ENCODE data around the gene UBE2I. TPM values are rescaled to one million over a fixed set of nuclear protein-coding genes. Genes with fewer than 3 reads are reported as not detected.

Gene UBE2I
- total RNA-seq, 1 donor, result 108 TPM

DNA sequence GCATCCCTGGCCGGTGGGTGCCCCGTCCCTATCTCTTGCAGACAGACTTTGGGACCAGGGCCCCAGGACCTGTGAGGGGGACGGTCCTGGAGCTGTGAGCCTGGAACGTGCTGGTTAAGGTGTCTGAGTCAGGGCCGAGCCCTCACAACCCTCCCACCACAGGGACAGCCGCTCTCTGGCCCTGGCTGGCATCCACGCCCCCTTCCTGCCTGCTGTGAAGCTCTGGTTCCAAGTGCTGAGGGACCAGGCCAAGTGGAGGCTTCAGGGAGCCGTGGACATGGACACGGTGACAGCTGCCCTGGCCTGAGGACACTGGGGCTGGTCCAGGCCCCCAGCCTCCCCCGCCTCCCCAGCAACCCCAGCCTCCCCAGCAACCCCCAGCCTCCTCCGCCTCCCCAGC, 35.7 kb downstream of the UBE2I start:
- no peak overlapping the region for H3K4me3 ChIP-seq (ENCODE audit: low read length)
- peaks cover 21% of the 10 kb centered on the region for H3K4me1 ChIP-seq (ENCODE audit: insufficient read depth, low read length)
- H3K27me3 ChIP-seq (ENCODE audit: insufficient read depth, low read length), result no peaks in the 10 kb centered on the region

DNA sequence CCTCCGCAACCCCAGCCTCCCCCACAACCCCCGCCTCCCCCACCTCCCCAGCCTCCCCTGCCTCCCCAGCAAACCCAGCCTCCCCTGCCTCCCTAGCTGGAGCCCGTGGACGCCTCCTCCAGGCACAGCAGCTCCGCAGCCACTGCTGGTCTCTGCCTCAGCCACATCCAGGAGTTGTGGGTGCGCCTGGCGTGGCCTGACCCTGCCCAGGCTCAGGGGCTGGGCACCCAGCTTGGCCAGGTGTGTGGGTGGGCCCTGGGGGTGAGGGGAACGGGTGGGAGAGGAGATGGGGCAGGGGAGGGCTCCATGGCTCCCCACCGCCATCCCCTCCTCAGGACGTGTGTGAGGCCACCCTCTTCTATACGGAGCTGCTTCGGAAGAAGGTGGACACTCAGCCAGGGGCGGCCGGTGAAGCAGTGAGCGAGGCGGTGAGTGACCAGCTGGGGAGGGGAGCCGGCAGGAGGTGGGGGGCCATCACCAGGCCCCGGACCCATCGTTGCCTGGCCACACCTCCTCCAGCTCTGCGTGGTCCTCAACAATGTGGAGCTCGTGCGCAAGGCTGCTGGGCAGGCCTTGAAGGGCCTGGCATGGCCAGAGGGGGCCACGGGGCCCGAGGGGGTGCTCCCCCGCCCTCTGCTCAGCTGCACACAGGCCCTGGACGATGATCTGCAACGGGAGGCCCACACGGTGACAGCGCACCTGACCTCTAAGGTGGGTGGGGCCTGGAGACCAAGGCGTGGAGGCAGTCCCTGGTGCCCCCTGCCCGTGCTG, 36.4 kb downstream of the UBE2I start:
- H3K9me3 ChIP-seq (ENCODE audit: low read depth, low read length), result no peaks in the 10 kb centered on the region
- no peak overlapping the region for H3K4me3 ChIP-seq (ENCODE audit: low read length)
- no peaks in the 10 kb centered on the region for H3K27me3 ChIP-seq (ENCODE audit: insufficient read depth, low read length)
- peaks cover 28% of the 10 kb centered on the region for H3K4me1 ChIP-seq (ENCODE audit: insufficient read depth, low read length)

More for the DNA sequence above, 35.7 kb downstream of the UBE2I start:
- no peaks in the 10 kb centered on the region for H3K9me3 ChIP-seq (ENCODE audit: low read depth, low read length)

DNA sequence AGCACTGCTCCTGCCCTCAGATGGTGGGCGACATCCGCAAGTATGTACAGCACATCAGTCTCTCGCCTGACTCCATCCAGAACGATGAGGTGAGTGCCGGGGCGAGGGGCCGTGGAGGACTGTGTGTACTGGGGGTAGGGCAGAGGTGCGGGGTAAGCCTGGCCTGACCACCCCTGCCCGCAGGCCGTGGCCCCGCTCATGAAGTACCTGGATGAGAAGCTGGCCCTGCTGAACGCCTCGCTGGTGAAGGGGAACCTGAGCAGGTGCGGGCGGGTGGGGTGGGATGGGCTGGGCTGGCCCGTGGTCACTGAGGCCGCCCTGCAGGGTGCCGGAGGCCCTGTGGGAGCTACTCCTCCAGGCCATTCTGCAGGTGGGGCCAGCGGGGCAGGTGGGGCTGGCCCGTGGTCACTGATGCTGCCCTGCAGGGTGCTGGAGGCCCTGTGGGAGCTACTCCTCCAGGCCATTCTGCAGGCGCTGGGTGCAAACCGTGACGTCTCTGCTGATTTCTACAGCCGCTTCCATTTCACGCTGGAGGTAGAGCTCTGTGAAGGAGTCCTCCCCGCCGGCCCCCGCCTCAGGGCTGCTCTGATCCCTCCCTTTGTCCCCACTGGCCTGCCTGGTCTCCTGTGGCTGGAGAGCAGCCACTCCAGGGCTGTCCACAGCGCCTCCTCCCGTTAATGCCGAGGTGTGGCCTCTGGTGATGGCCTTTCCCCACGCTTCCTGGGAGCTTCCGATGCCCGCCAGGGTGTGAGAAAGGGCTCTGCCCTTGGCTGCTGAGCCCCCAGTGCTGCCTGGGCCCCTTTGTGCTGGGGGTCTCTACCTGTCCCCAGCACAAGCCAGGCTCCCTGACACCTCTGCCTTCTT, 37.2 kb downstream of the UBE2I start:
- Histone ChIP-seq H3K27me3 (ENCODE audit: insufficient read depth, low read length) (no peaks in the 10 kb centered on the region), H3K4me1 (ENCODE audit: insufficient read depth, low read length) (peaks cover 32% of the 10 kb centered on the region), H3K4me3 (ENCODE audit: low read length) (no peak overlapping the region), H3K9me3 (ENCODE audit: low read depth, low read length) (no peaks in the 10 kb centered on the region)

DNA sequence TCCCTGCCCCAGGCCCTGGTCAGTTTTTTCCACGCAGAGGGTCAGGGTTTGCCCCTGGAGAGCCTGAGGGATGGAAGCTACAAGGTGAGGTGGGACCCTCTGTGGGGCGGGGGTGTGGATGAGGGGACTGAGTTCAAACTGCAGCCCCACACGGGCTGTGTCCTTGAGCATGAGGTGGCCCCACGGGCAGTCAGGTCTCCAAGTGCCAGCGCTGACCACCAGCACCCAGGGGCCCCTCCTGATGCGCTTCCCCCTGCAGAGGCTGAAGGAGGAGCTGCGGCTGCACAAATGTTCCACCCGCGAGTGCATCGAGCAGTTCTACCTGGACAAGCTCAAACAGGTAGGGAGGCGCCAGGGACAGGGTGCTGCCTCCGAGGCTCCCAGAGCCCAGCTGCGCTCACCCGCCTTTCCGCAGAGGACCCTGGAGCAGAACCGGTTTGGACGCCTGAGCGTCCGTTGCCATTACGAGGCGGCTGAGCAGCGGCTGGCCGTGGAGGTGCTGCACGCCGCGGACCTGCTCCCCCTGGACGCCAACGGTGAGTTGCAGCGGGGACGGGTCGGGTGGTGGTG, 37.9 kb downstream of the UBE2I start:
- no peaks in the 10 kb centered on the region for H3K9me3 ChIP-seq (ENCODE audit: low read depth, low read length)
- H3K27me3 ChIP-seq (ENCODE audit: insufficient read depth, low read length), result no peaks in the 10 kb centered on the region
- no peak overlapping the region for H3K4me3 ChIP-seq (ENCODE audit: low read length)
- peaks cover 29% of the 10 kb centered on the region for H3K4me1 ChIP-seq (ENCODE audit: insufficient read depth, low read length)

DNA sequence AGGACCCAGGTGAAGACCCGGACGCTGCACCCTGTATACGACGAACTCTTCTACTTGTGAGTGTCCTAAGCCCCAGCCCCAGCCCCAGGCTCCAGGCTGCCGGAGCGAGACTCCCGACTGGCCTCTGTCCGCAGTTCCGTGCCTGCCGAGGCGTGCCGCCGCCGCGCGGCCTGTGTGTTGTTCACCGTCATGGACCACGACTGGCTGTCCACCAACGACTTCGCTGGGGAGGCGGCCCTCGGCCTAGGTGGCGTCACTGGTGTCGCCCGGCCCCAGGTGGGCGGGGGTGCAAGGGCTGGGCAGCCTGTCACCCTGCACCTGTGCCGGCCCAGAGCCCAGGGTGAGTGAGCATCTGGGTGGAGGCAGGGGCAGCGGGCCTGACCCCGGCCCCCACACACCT, 38.5 kb downstream of the UBE2I start:
- Histone ChIP-seq H3K9me3 (ENCODE audit: low read depth, low read length) (no peaks in the 10 kb centered on the region), H3K4me3 (ENCODE audit: low read length) (no peak overlapping the region), H3K4me1 (ENCODE audit: insufficient read depth, low read length) (peaks cover 30% of the 10 kb centered on the region), H3K27me3 (ENCODE audit: insufficient read depth, low read length) (no peaks in the 10 kb centered on the region)

DNA sequence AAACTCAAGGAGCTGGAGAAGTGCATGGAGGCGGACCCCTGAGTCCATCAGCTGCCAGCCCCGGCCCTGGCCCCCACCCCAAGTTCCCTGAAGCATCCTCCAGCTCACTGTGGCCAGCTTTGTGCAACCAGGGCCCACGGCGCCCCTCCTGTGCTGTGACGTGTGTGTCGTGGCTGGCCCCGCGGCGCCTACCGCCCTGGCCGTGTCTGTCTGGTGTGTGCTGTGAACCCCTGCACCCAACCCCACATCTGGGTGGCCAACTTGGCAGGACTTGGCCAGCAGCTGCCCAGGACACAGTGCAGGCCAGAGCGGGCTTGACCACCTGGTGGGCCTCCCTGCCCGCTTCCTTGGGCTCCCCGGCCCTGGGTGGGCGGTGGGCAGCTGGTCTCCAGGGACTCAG, 39.0 kb downstream of the UBE2I start:
- Histone ChIP-seq H3K4me1 (ENCODE audit: insufficient read depth, low read length) (peaks cover 31% of the 10 kb centered on the region), H3K9me3 (ENCODE audit: low read depth, low read length) (no peaks in the 10 kb centered on the region), H3K27me3 (ENCODE audit: insufficient read depth, low read length) (no peaks in the 10 kb centered on the region), H3K4me3 (ENCODE audit: low read length) (no peak overlapping the region)

DNA sequence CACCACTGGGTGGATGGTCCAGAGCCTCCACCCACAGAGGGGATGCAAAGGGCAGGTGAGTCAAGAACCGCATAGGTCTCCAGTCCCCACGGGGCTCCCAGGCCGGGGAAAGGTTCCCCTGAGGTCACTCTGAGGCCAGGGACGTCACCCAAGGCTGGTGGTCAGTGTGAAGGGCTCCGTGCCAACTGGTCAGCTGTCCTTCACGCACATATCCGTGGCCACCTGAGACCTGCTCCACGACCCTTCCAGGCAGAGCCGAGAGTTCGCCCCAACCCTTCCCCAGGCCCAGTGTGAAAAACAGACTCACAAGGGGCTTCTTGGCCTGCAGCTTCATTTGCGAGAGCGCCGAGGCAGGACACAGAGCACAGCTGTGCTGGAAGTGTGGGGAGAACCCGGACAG, 39.5 kb downstream of the UBE2I start:
- no peaks in the 10 kb centered on the region for H3K9me3 ChIP-seq (ENCODE audit: low read depth, low read length)
- no peaks in the 10 kb centered on the region for H3K27me3 ChIP-seq (ENCODE audit: insufficient read depth, low read length)
- no peak overlapping the region for H3K4me3 ChIP-seq (ENCODE audit: low read length)
- peaks cover 31% of the 10 kb centered on the region for H3K4me1 ChIP-seq (ENCODE audit: insufficient read depth, low read length)

DNA sequence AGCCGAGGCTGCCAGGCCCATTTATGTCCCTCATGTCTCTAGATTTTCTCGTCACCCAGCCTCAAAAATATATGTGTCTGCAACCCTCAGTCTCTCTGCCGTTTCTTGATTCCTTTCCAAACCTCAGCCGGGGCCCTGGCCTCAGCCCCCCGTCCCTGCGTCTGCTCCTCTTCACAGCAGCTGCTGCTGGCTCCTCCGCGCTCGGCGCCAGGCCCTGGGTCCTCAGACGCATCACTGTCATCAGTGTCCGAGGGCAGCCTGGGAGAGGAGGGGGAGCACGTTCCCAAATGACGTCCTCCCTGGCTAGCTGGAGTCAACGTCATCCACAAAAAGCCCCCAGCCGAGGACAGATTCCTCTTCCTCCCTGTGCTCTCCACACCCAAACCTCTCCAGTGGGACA, 39.9 kb downstream of the UBE2I start:
- peaks cover 31% of the 10 kb centered on the region for H3K4me1 ChIP-seq (ENCODE audit: insufficient read depth, low read length)
- H3K27me3 ChIP-seq (ENCODE audit: insufficient read depth, low read length), result no peaks in the 10 kb centered on the region
- H3K4me3 ChIP-seq (ENCODE audit: low read length), result no peak overlapping the region
- H3K9me3 ChIP-seq (ENCODE audit: low read depth, low read length), result no peaks in the 10 kb centered on the region

DNA sequence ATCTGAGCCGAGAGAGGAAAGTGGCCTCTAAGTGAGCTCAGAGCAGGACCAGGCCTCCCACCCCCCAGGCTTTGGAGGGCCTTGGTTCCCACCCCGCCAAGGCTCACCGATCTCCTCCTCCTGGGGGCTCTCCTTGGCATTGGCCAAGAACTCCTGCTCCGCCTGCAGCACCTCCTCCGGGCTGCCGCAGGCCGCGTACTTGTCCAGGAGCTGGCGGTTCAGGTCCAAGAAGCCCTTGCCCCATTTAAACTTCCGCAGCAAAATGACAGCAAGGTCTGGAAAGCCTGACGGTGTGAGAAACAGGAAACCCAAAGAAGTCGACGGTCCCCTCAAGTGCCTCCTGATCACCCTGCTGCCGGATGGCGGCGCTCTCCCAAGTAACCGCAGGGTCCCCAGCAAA, 40.5 kb downstream of the UBE2I start:
- Histone ChIP-seq H3K4me3 (ENCODE audit: low read length) (no peak overlapping the region), H3K9me3 (ENCODE audit: low read depth, low read length) (no peaks in the 10 kb centered on the region), H3K4me1 (ENCODE audit: insufficient read depth, low read length) (peaks cover 31% of the 10 kb centered on the region), H3K27me3 (ENCODE audit: insufficient read depth, low read length) (no peaks in the 10 kb centered on the region)

DNA sequence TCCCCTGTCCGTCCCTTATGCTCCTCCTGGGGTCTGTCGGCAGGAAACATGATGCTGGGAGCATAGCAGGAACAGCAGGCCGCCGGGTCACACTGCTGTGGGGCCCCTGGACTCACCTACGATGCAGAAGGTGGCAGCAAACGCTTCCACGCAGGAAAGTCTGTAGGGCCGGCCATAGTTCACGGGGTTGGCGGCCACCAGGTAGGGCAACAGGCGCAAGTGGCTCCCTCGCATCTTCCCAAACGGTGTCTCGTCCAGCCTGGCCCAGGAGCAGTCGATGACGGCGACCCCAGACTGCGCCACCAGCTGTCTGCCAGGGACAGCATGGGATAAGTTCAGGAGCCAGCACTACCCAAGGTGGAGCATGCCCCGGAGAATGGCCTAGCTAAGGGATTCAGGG, 41.3 kb downstream of the UBE2I start:
- no peaks in the 10 kb centered on the region for H3K9me3 ChIP-seq (ENCODE audit: low read depth, low read length)
- peak overlapping the region; percentile 63 for H3K4me3 ChIP-seq (ENCODE audit: low read length)
- H3K4me1 ChIP-seq (ENCODE audit: insufficient read depth, low read length), result peaks cover 31% of the 10 kb centered on the region
- no peaks in the 10 kb centered on the region for H3K27me3 ChIP-seq (ENCODE audit: insufficient read depth, low read length)

DNA sequence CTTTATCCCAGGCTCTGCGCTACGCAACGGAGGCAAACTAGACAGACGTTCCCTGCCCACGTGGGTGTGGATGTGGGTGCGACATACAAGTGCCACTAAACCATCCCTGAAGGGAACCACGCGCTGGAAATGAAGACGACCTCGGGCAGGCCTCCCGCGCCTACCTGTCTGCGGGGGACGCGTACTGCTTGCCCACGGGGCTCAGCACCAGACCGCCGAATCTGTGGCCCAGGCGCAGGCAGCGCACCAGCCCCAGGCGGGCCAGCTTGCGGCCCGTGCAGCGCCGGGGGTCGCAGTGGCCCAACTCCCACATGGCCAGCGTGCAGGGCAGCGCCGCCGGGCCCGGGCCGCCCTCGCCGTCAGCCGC, 41.8 kb downstream of the UBE2I start:
- no peaks in the 10 kb centered on the region for H3K9me3 ChIP-seq (ENCODE audit: low read depth, low read length)
- peak overlapping the region; percentile 63 for H3K4me3 ChIP-seq (ENCODE audit: low read length)
- H3K4me1 ChIP-seq (ENCODE audit: insufficient read depth, low read length), result peaks cover 31% of the 10 kb centered on the region
- H3K27me3 ChIP-seq (ENCODE audit: insufficient read depth, low read length), result no peaks in the 10 kb centered on the region

DNA sequence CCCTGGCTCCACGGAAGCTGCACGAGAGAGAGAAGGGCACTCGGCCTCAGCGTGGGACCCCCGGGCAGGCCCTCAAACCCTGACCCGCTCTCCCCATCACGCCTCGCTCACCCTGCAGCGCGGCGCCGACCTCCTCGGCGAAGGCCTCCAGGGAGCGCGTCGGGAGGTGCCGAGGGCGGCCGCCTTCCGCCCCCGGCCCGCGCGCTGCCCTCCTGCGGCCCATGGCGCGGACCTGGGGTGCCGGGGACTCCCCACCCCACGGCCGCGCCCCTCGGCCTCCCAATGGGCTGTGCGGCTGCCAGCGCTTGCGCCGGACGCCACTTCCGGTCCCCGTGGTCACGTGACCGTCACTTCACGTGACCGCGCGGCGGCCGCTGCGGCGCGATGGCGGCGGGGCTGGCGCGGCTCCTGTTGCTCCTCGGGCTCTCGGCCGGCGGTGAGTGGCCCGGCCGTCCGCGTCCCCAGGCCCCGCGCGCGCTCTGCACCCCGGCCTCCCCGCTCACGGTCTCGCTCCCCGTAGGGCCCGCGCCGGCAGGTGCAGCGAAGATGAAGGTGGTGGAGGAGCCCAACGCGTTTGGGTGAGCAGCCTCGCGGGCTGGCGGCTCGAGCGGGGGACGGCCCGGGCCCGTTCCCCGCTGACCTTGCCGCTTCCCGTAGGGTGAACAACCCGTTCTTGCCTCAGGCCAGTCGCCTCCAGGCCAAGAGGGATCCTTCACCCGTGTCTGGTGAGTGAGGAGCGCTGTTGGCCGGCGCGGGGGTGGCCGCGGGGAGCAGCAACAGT, 42.3 kb downstream of the UBE2I start, which contains the start of the genes GNPTG and TSR3:
GNPTG (plus strand) TSS at position 350 of the 781 bp plus-strand sequence; CDS start at position 385, 35 bp downstream.
TSR3 (minus strand) TSS at position 297 of the 781 bp plus-strand sequence; CDS start at position 223, 74 bp downstream.
- Histone ChIP-seq H3K9me3 (ENCODE audit: low read depth, low read length) (no peaks in the 10 kb centered on the region), H3K27me3 (ENCODE audit: insufficient read depth, low read length) (no peaks in the 10 kb centered on the region), H3K4me1 (ENCODE audit: insufficient read depth, low read length) (peaks cover 31% of the 10 kb centered on the region), H3K4me3 (ENCODE audit: low read length) (peak within 1 kb of the TSS; percentile 63)

DNA sequence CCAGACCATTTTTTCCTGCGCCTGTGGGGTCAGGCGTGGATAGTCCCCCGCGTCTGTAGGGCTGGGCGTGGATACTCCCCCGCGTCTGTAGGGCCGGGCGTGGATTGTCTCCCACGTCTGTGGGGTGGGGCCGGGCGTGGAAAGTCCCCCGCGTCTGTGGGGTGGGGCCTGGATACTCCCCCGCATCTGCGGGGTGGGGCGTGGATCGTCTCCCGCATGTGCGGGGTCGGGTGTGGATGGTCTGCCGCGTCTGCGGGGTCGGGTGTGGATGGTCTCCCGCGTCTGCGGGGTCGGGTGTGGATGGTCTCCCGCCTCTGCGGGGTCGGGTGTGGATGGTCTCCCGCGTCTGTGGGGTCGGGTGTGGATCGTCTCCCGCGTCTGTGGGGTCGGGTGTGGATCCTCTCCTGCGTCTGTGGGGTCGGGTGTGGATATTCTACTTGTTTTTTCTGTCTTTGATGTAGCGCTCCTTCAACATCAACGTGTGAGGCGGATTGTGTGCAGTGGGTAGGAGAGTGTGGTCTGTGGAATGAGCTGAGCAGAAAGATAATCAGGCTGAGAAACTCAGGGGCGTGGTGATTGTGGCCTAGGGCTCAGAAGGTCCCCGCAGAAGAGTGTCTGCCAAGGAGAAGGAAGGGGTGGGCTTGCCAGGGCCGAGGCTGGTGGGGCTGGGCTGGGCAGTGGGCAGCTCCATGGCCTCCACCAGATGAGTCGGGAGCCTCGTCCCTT, 45.5 kb downstream of the UBE2I start:
- H3K4me3 ChIP-seq (ENCODE audit: low read length), result no peak overlapping the region
- H3K4me1 ChIP-seq (ENCODE audit: insufficient read depth, low read length), result peaks cover 30% of the 10 kb centered on the region
- no peaks in the 10 kb centered on the region for H3K27me3 ChIP-seq (ENCODE audit: insufficient read depth, low read length)
- H3K9me3 ChIP-seq (ENCODE audit: low read depth, low read length), result no peaks in the 10 kb centered on the region

DNA sequence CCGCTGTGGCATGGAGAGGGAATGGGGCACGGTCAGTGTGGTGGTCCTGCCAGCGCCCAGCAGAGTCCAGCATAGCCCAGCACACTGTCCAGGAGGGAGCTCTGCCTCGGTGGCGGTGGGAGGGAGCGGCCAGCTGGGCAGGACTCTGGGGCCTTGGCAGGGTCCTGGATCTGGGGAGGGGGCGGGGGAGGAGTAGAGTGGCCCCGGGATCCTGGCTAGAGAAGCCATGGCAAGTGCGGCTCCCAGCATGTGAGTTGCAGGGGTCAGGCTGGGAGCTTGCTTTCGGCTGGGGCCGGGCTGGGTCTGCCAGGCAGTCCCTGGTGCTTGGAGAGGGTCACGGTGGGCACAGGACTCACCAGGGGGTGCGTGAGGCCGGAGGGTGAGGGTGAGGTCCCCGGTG, 46.2 kb downstream of the UBE2I start:
- Histone ChIP-seq H3K4me1 (ENCODE audit: insufficient read depth, low read length) (peaks cover 24% of the 10 kb centered on the region), H3K4me3 (ENCODE audit: low read length) (no peak overlapping the region), H3K9me3 (ENCODE audit: low read depth, low read length) (no peaks in the 10 kb centered on the region), H3K27me3 (ENCODE audit: insufficient read depth, low read length) (no peaks in the 10 kb centered on the region)

Data from mononuclear cell (primary cell).